Caco-2 (cell line): ENCODE results near the gene ACER1. TPM values are rescaled to one million over a fixed set of nuclear protein-coding genes. Genes with fewer than 3 reads are reported as not detected.
"Not testable (repeated sequence)": the region's sequence is repeated elsewhere in the genome, so short reads cannot be mapped to it uniquely, and the experiment has no call there.

Experiments used
- BruUV-seq: library from RNA; stranded (reverse); fragments of 400-500 nt; replicated peaks from 2 replicates; lab custom pipeline; 2021; lab: Mats Ljungman, UMichigan
- CTCF ChIA-PET: fragments of 300-600 bp; sonication (Branson Sonifier 250); formaldehyde crosslinking; loops from one replicate; lab custom pipeline; 2022; ENCODE audit warnings: antibody characterized with exemption; lab: Charles Lee
- POLR2A ChIA-PET: fragments of 300-600 bp; sonication (Branson Sonifier 250); formaldehyde crosslinking; loops from one replicate; lab custom pipeline; 2022; ENCODE audit warnings: antibody characterized with exemption; lab: Charles Lee
- DNase-seq, 2 experiments: peaks; one replicate each; pipeline versions ENCODE4 v3.0.0 to v3.0.0-alpha.2; 2020 to 2022
- H3K27me3 ChIP-seq: replicated peaks from 2 replicates; pipeline ENCODE4 v1.6.0; 2011; ENCODE audit warnings: low read length; ENCODE audit not compliant: control insufficient read depth, insufficient read depth
- H3K36me3 ChIP-seq: 2 replicates; pipeline ENCODE4 v1.5.1; 2011; ENCODE audit warnings: low read length; ENCODE audit not compliant: control insufficient read depth, insufficient read depth
- H3K4me1 ChIP-seq: fragments of 250-450 bp; sonication (Bioruptor Pico); 2 replicates; pipeline ENCODE4 v1.5.1; 2020; ENCODE audit warnings: mild to moderate bottlenecking
- H3K4me3 ChIP-seq: 2 replicates; pipeline ENCODE4 v1.5.1; 2011; ENCODE audit warnings: low read depth, mild to moderate bottlenecking, control low read depth, low read length
- H3K9me3 ChIP-seq: fragments of 250-450 bp; sonication (Bioruptor Pico); 2 replicates; pipeline ENCODE4 v1.5.1; 2020; ENCODE audit warnings: mild to moderate bottlenecking, moderate library complexity
- H3K27ac Mint-ChIP-seq: one replicate; pipeline ENCODE4 v1.8.0; 2022; ENCODE audit warnings: mixed read lengths; ENCODE audit not compliant: unreplicated experiment
- H3K27me3 Mint-ChIP-seq: one replicate; pipeline ENCODE4 v1.8.0; 2022; ENCODE audit warnings: mixed read lengths; ENCODE audit not compliant: insufficient read depth, unreplicated experiment
- H3K36me3 Mint-ChIP-seq: one replicate; pipeline ENCODE4 v1.8.0; 2022; ENCODE audit warnings: mild to moderate bottlenecking, mixed read lengths; ENCODE audit not compliant: insufficient read depth, unreplicated experiment
- H3K4me1 Mint-ChIP-seq: one replicate; pipeline ENCODE4 v1.8.0; 2022; ENCODE audit warnings: low read depth, mixed read lengths; ENCODE audit not compliant: unreplicated experiment
- H3K4me3 Mint-ChIP-seq: one replicate; pipeline ENCODE4 v1.8.0; 2022; ENCODE audit warnings: mild to moderate bottlenecking, moderate library complexity, mixed read lengths; ENCODE audit not compliant: unreplicated experiment
- H3K9me3 Mint-ChIP-seq: one replicate; pipeline ENCODE4 v1.8.0; 2022; ENCODE audit warnings: mixed read lengths; ENCODE audit not compliant: unreplicated experiment
- CTCF ChIP-seq, 2 experiments: fragments of 200-600 bp in 1 of 2; IDR thresholded peaks; 1 replicate in 1 of 2; 2 replicates in 1 of 2; pipeline versions ENCODE4 v1.5.1 to v1.8.0; 2011 to 2022; ENCODE audit warnings: antibody characterized with exemption in 1 of 2, control low read depth in 1 of 2, inconsistent platforms in 1 of 2, low read depth in 1 of 2, low read length in 1 of 2, mild to moderate bottlenecking in 1 of 2, moderate library complexity in 1 of 2; ENCODE audit not compliant: insufficient read depth in 1 of 2, severe bottlenecking in 1 of 2, unreplicated experiment in 1 of 2
- intact Hi-C: fragments of 100-400 bp; cut with micrococcal nuclease; formaldehyde crosslinking; loops from one replicate; pipeline ENCODE4 v1.10.0; 2022; ENCODE audit not compliant: unreplicated experiment
- total RNA-seq: library from RNA; stranded (reverse); gene quantifications from 2 replicates; pipeline ENCODE4 v1.2.3, GENCODE V29; 2022

Gene ACER1
- total RNA-seq, 1 experiment from 2014 or later, result not detected

- no peaks in the 10 kb centered on the region for H3K27me3 ChIP-seq
- TF ChIP-seq CTCF (IDR thresholded peaks at IDR 0.05; ENCODE audit: insufficient read depth in 1 of 2, low read depth in 1 of 2, low read length in 1 of 2, severe bottlenecking in 1 of 2, unreplicated experiment in 1 of 2), result no peak
- no TSS peak for BruUV-seq
- no peaks in the 10 kb centered on the region for H3K4me1 Mint-ChIP-seq
- no peaks in the 10 kb centered on the region for H3K27me3 Mint-ChIP-seq
- no peaks in the 10 kb centered on the region for H3K36me3 ChIP-seq
- no peak overlapping the region for H3K4me3 ChIP-seq
- intact Hi-C loops, result no loop called here
- H3K27ac Mint-ChIP-seq, result no peak overlapping the region
- DNase-seq, result no peak
- no peaks in the 10 kb centered on the region for H3K36me3 Mint-ChIP-seq
- H3K4me1 ChIP-seq, result no peaks in the 10 kb centered on the region
- peaks cover 35% of the 10 kb centered on the region for H3K9me3 ChIP-seq
- H3K9me3 Mint-ChIP-seq, result peaks cover 11% of the 10 kb centered on the region
- ChIA-PET CTCF (no interaction called here), POLR2A (no interaction called here)
- no peak overlapping the region for H3K4me3 Mint-ChIP-seq
These were observed 46.7 kb downstream of the ACER1 start for GRCh38 chr19:6286676-6287075.

GRCh38 chr19:6282393-6282792 lies 51.0 kb downstream of the ACER1 start:
- H3K27me3 Mint-ChIP-seq, CTCF ChIA-PET, H3K4me3 Mint-ChIP-seq, intact Hi-C loops, H3K36me3 ChIP-seq, H3K4me3 ChIP-seq, H3K36me3 Mint-ChIP-seq, DNase-seq, BruUV-seq, H3K9me3 Mint-ChIP-seq, H3K4me1 ChIP-seq, H3K27ac Mint-ChIP-seq, H3K27me3 ChIP-seq, POLR2A ChIA-PET: not testable (repeated sequence)
- H3K9me3 ChIP-seq, result peaks cover 15% of the 10 kb centered on the region
- H3K4me1 Mint-ChIP-seq, result peaks cover 13% of the 10 kb centered on the region

- Mint-ChIP-seq H3K4me1 (peaks cover 14% of the 10 kb centered on the region), H3K27ac (peak within 1 kb of the TSS; percentile 89), H3K36me3 (peaks cover 8% of the 10 kb centered on the region), H3K4me3 (peak within 1 kb of the TSS; percentile 92), H3K9me3 (no peaks in the 10 kb centered on the region), H3K27me3 (no peaks in the 10 kb centered on the region)
- no peaks in the 10 kb centered on the region for H3K27me3 ChIP-seq
- ChIA-PET CTCF (interaction anchor here (0.7 kb wide), 1 partner anchor 147 kb away, joined by 3 read pairs; no protein-coding TSS in a partner anchor), POLR2A (no interaction called here)
- peak; percentile 56 to 80 for TF ChIP-seq CTCF (IDR thresholded peaks at IDR 0.05; ENCODE audit: insufficient read depth in 1 of 2, low read depth in 1 of 2, low read length in 1 of 2, severe bottlenecking in 1 of 2, unreplicated experiment in 1 of 2)
- peaks cover 10% of the 10 kb centered on the region; the same call in 1 of the 2 replicates for H3K4me1 ChIP-seq
- peak within 1 kb of the TSS; percentile 61 for H3K4me3 ChIP-seq
- intact Hi-C loops, result loop anchor here (10.0 kb wide), 1 partner anchor 145 kb away; the partner anchor contains the start of gene KHSRP
- peak; percentile 97 to 98 for DNase-seq
- H3K9me3 ChIP-seq, result no peaks in the 10 kb centered on the region
- no peaks in the 10 kb centered on the region for H3K36me3 ChIP-seq
- no TSS peak for BruUV-seq
These were observed 53.4 kb downstream of the ACER1 start, which contains the start of gene MLLT1 for GRCh38 chr19:6279931-6280591. Gene MLLT1, minus strand, starts transcription at chr19:6279975. Its CDS starts 191 bp downstream, at chr19:6279784.
